Breast epithelium (tissue), 3 donors: Measurements from ENCODE around the gene OTULIN.

ENCODE experiments used
- CTCF ChIP-seq, 3 donors: fragments of 450-650 bp; IDR thresholded peaks; one replicate each; pipeline ENCODE4 v1.5.1; 2016 to 2017; ENCODE audit warnings: antibody characterized with exemption in 3 of 3, mild to moderate bottlenecking in 3 of 3, moderate library complexity in 3 of 3
- POLR2A ChIP-seq: fragments of 450-650 bp; IDR thresholded peaks from one replicate; pipeline ENCODE4 v1.6.1; 2016; ENCODE audit warnings: antibody characterized with exemption, mild to moderate bottlenecking, moderate library complexity
- POLR2AphosphoS5 ChIP-seq, 3 donors: sonication (generic); formaldehyde crosslinking; IDR thresholded peaks; one replicate each; pipeline ENCODE4 v1.6.1; 2017; ENCODE audit warnings: antibody characterized with exemption in 3 of 3

GRCh38 chr5:14720236-14720923, 55.9 kb downstream of the OTULIN start:
- TF ChIP-seq CTCF (IDR thresholded peaks at IDR 0.05): no peak
- TF ChIP-seq POLR2AphosphoS5 (IDR thresholded peaks at IDR 0.05): no peak
- TF ChIP-seq POLR2A: no peak
